H1 (cell line): Measurements from ENCODE around the gene GLO1. TPM values are rescaled to one million over a fixed set of nuclear protein-coding genes. Genes with fewer than 3 reads are reported as not detected.

ENCODE experiments used
- CTCF ChIA-PET: fragments of 300-600 bp; sonication (Branson Sonifier 250); formaldehyde crosslinking; loops from one replicate; lab custom pipeline; 2021; ENCODE audit not compliant: partially characterized antibody; lab: Charles Lee
- POLR2A ChIA-PET: fragments of 300-600 bp; sonication (Branson Sonifier 250); formaldehyde crosslinking; loops from one replicate; lab custom pipeline; 2021; ENCODE audit warnings: inconsistent platforms; ENCODE audit not compliant: partially characterized antibody; lab: Charles Lee
- DNase-seq, 2 experiments: peaks; one replicate each; pipeline versions ENCODE4 v3.0.0 to v3.0.0-alpha.2; 2010 to 2022; ENCODE audit warnings: low spot score in 2 of 2, low read depth in 1 of 2, mixed read lengths in 1 of 2
- FAIRE-seq: peaks from 2 replicates; lab custom pipeline; 2011; peaks lifted over from hg19 to GRCh38; lab: Jason Lieb, UNC
- H2AFZ ChIP-seq: 2 replicates; pipeline ENCODE4 v1.8.1; 2012; ENCODE audit warnings: low read length, inconsistent platforms
- H2AK5ac ChIP-seq: 2 replicates; pipeline ENCODE4 v1.6.1; 2013; ENCODE audit warnings: low read depth, low read length
- H2BK120ac ChIP-seq: replicated peaks from 2 replicates; pipeline ENCODE3; 2013; ENCODE audit warnings: low read depth, low read length, inconsistent platforms
- H2BK12ac ChIP-seq: 2 replicates; pipeline ENCODE4 v1.6.1; 2013; ENCODE audit warnings: low read depth, low read length
- H2BK15ac ChIP-seq: 2 replicates; pipeline ENCODE4 v1.6.1; 2013; ENCODE audit warnings: low read length
- H2BK20ac ChIP-seq: 2 replicates; pipeline ENCODE4 v1.6.1; 2013; ENCODE audit warnings: low read length
- H2BK5ac ChIP-seq: 2 replicates; pipeline ENCODE4 v1.6.1; 2013; ENCODE audit warnings: low read depth, low read length
- H3K14ac ChIP-seq: 2 replicates; pipeline ENCODE4 v1.6.1; 2013; ENCODE audit warnings: inconsistent platforms; ENCODE audit not compliant: insufficient read length
- H3K18ac ChIP-seq: 2 replicates; pipeline ENCODE4 v1.6.1; 2013; ENCODE audit warnings: low read length; ENCODE audit errors: extremely low read depth
- H3K23ac ChIP-seq: 2 replicates; pipeline ENCODE4 v1.6.1; 2013; ENCODE audit warnings: inconsistent platforms; ENCODE audit not compliant: insufficient read length
- H3K23me2 ChIP-seq: 2 replicates; pipeline ENCODE4 v1.6.1; 2013; ENCODE audit warnings: low read depth, low read length
- H3K27ac ChIP-seq: 2 replicates; pipeline ENCODE4 v1.6.1; 2011; ENCODE audit warnings: low read depth, low read length, inconsistent platforms
- H3K27me3 ChIP-seq, 4 experiments: replicated peaks in 1 of 4; 1 replicate in 1 of 4; 2 replicates in 3 of 4; pipeline versions ENCODE4 v1.6.1 to v1.8.1; 2011 to 2013; ENCODE audit warnings: low read length in 3 of 4, mild to moderate bottlenecking in 3 of 4, inconsistent platforms in 2 of 4, mixed read lengths in 2 of 4, moderate library complexity in 1 of 4; ENCODE audit not compliant: control insufficient read depth in 3 of 4, insufficient read depth in 3 of 4; ENCODE audit errors: extremely low read depth in 1 of 4
- H3K36me3 ChIP-seq, 4 experiments: 2 replicates each; pipeline versions ENCODE4 v1.6.1 to v1.8.1; 2011 to 2013; ENCODE audit warnings: mild to moderate bottlenecking in 4 of 4, low read length in 3 of 4, moderate library complexity in 2 of 4, control low read depth in 1 of 4, inconsistent platforms in 1 of 4; ENCODE audit not compliant: insufficient read depth in 4 of 4, control insufficient read depth in 2 of 4
- H3K4ac ChIP-seq: replicated peaks from 2 replicates; pipeline ENCODE3; 2013; ENCODE audit warnings: low read length, low read depth, mixed read lengths, inconsistent platforms; ENCODE audit not compliant: insufficient read length
- H3K4me1 ChIP-seq, 4 experiments: replicated peaks in 1 of 4; 1 replicate in 1 of 4; 2 replicates in 3 of 4; pipeline versions ENCODE4 v1.6.1 to v1.8.1; 2011 to 2013; ENCODE audit warnings: low read length in 3 of 4, inconsistent platforms in 2 of 4, mixed read lengths in 1 of 4; ENCODE audit not compliant: insufficient read depth in 4 of 4, control insufficient read depth in 3 of 4
- H3K4me2 ChIP-seq, 2 experiments: 2 replicates each; pipeline versions ENCODE4 v1.6.1 to v1.8.1; 2011 to 2013; ENCODE audit warnings: low read depth in 2 of 2, low read length in 2 of 2, control low read depth in 1 of 2, inconsistent platforms in 1 of 2, mild to moderate bottlenecking in 1 of 2; ENCODE audit not compliant: insufficient read depth in 1 of 2
- H3K4me3 ChIP-seq, 4 experiments: fragments of 200-600, 300-600 bp in 1 of 4; sonication (generic), shearing (Covaris generic), sonication (Bioruptor Twin) in 1 of 4; 2 replicates each; pipeline versions ENCODE4 v1.5.1 to v1.8.1; 2011 to 2016; ENCODE audit warnings: low read length in 4 of 4, low read depth in 3 of 4, control low read depth in 2 of 4, inconsistent platforms in 2 of 4, mild to moderate bottlenecking in 2 of 4, mixed read lengths in 1 of 4, moderate library complexity in 1 of 4; ENCODE audit not compliant: insufficient read depth in 2 of 4; ENCODE audit errors: extremely low read depth in 1 of 4
- H3K56ac ChIP-seq: replicated peaks from 2 replicates; pipeline ENCODE3; 2013; ENCODE audit warnings: low read depth, mild to moderate bottlenecking, mixed read lengths, low read length, inconsistent platforms; ENCODE audit not compliant: insufficient read length
- H3K79me1 ChIP-seq: 2 replicates; pipeline ENCODE4 v1.6.1; 2013; ENCODE audit warnings: low read depth, low read length, control low read depth
- H3K79me2 ChIP-seq, 2 experiments: 2 replicates each; pipeline versions ENCODE4 v1.6.1 to v1.8.1; 2012 to 2013; ENCODE audit warnings: low read length in 2 of 2, mild to moderate bottlenecking in 2 of 2, inconsistent platforms in 1 of 2; ENCODE audit not compliant: insufficient read depth in 2 of 2, control insufficient read depth in 1 of 2
- H3K9ac ChIP-seq, 4 experiments: replicated peaks in 1 of 4; 1 replicate in 1 of 4; 2 replicates in 3 of 4; pipeline versions ENCODE4 v1.6.1 to v1.8.1; 2011 to 2013; ENCODE audit warnings: low read depth in 3 of 4, low read length in 3 of 4, control low read depth in 2 of 4, mild to moderate bottlenecking in 2 of 4, moderate library complexity in 2 of 4, inconsistent platforms in 1 of 4; ENCODE audit errors: extremely low read depth in 1 of 4
- H3K9me3 ChIP-seq, 2 experiments: 2 replicates each; pipeline versions ENCODE4 v1.6.1 to v1.8.1; 2012 to 2013; ENCODE audit warnings: mild to moderate bottlenecking in 2 of 2, moderate library complexity in 2 of 2, control low read depth in 1 of 2, inconsistent platforms in 1 of 2, low read depth in 1 of 2, low read length in 1 of 2, mixed read lengths in 1 of 2; ENCODE audit not compliant: insufficient read depth in 2 of 2
- H4K20me1 ChIP-seq, 2 experiments: replicated peaks in 1 of 2; 2 replicates each; pipeline versions ENCODE3 to v1.8.1; 2011 to 2013; ENCODE audit warnings: inconsistent platforms in 2 of 2, low read length in 2 of 2, mild to moderate bottlenecking in 1 of 2; ENCODE audit not compliant: insufficient read depth in 2 of 2, control insufficient read depth in 1 of 2
- H4K5ac ChIP-seq: 2 replicates; pipeline ENCODE4 v1.6.1; 2013; ENCODE audit warnings: low read length, low read depth, mixed read lengths, inconsistent platforms; ENCODE audit not compliant: insufficient read length
- H4K8ac ChIP-seq: 2 replicates; pipeline ENCODE4 v1.8.0; 2013; ENCODE audit warnings: mild to moderate bottlenecking, moderate library complexity, low read length, inconsistent platforms; ENCODE audit not compliant: insufficient read depth; ENCODE audit errors: extremely low read depth
- H4K91ac ChIP-seq: replicated peaks from 2 replicates; pipeline ENCODE3; 2013; ENCODE audit warnings: low read length, mixed read lengths, inconsistent platforms; ENCODE audit not compliant: insufficient read length
- BRCA1 ChIP-seq: IDR thresholded peaks from 2 replicates; pipeline ENCODE4 v1.6.1; 2012; ENCODE audit warnings: low read depth, low read length, improper control_type of control experiment
- CEBPB ChIP-seq: IDR thresholded peaks from 2 replicates; pipeline ENCODE4 v1.6.1; 2012; ENCODE audit warnings: low read depth, low read length
- CHD1 ChIP-seq: IDR thresholded peaks from 2 replicates; pipeline ENCODE4 v1.6.1; 2012; ENCODE audit warnings: low read depth, low read length, improper control_type of control experiment
- CHD2 ChIP-seq: IDR thresholded peaks from 2 replicates; pipeline ENCODE4 v1.6.1; 2012; ENCODE audit warnings: low read length, improper control_type of control experiment
- EZH2 ChIP-seq: fragments of 200-600 bp; sonication (generic); IDR thresholded peaks from 2 replicates; pipeline ENCODE4 v1.7.1; 2012; ENCODE audit warnings: low read depth, mild to moderate bottlenecking, moderate library complexity, low read length, inconsistent platforms; ENCODE audit not compliant: severe bottlenecking
- KDM1A ChIP-seq: fragments of 200-600, 300-600 bp; sonication (generic); IDR thresholded peaks from 2 replicates; pipeline ENCODE4 v1.7.1; 2016; ENCODE audit warnings: mild to moderate bottlenecking, low read length, borderline replicate concordance
- RAD21 ChIP-seq, 2 experiments: IDR thresholded peaks in 1 of 2; conservative IDR thresholded peaks in 1 of 2; 2 replicates each; pipeline ENCODE4 v1.6.1; 2011; ENCODE audit warnings: low read depth in 2 of 2, low read length in 2 of 2, improper control_type of control experiment in 1 of 2, inconsistent platforms in 1 of 2, mild to moderate bottlenecking in 1 of 2, moderate library complexity in 1 of 2
- RNF2 ChIP-seq: fragments of 200-900, 300-1000 bp; sonication (generic); IDR thresholded peaks from 2 replicates; pipeline ENCODE4 v1.7.1; 2016; ENCODE audit warnings: borderline replicate concordance, low read depth, mild to moderate bottlenecking, antibody characterized with exemption, low read length; ENCODE audit not compliant: poor library complexity, severe bottlenecking; ENCODE audit errors: missing control alignments
- SIX5 ChIP-seq: IDR thresholded peaks from 2 replicates; pipeline ENCODE4 v1.6.1; 2011; ENCODE audit warnings: mild to moderate bottlenecking, low read depth, low read length
- TCF12 ChIP-seq: IDR thresholded peaks from 2 replicates; pipeline ENCODE4 v1.6.1; 2011; ENCODE audit warnings: low read depth, mild to moderate bottlenecking, low read length
- ZNF274 ChIP-seq: IDR thresholded peaks from 2 replicates; pipeline ENCODE4 v1.7.0; 2012; ENCODE audit warnings: low read length, borderline replicate concordance; ENCODE audit errors: extremely low read depth
- WGBS, 2 experiments: shearing (Covaris generic) in 1 of 2; methylation state at CpG; one replicate each; pipeline versions ENCODE4 v1.1.6 to v1.1.7; 2013 to 2015; ENCODE audit warnings: low lambda C conversion rate in 2 of 2, mixed read lengths in 2 of 2, inconsistent platforms in 1 of 2, low coverage in 1 of 2, missing lambda C conversion rate in 1 of 2; ENCODE audit not compliant: insufficient replicate concordance in 2 of 2, insufficient coverage in 1 of 2, insufficient read length in 1 of 2; ENCODE audit errors: extremely low coverage in 1 of 2, missing lambda C conversion rate in 1 of 2; 5-methylcytosine and 5-hydroxymethylcytosine counted together
- polyA plus RNA-seq, 7 experiments: library from polyadenylated mRNA; depleted of rRNA in 3 of 7; stranded (reverse) in 5 of 7; unstranded in 2 of 7; fragments of >200 nt in 5 of 7; fragments of 200-250 nt in 2 of 7; gene quantifications; 1 replicate in 5 of 7; 2 replicates in 1 of 7; 4 replicates in 1 of 7; pipeline versions ENCODE4 v1.2.1 to v1.2.3, GENCODE V29; 2011 to 2013; ENCODE audit warnings: missing spikeins in 2 of 7, mixed read lengths in 2 of 7
- total RNA-seq: library from RNA; stranded (reverse); fragmentation: NEBNext Ultra II Directional; extraction: Animal tissue kit (Norgen Biotek cat#: 25700); gene quantifications from 2 replicates; pipeline ENCODE4 v1.2.1, GENCODE V29; 2021
- TF ChIP-seq, protein P1 (sequence below): IDR thresholded peaks from 2 replicates; pipeline ENCODE4 v1.6.1; 2011; ENCODE audit warnings: low read depth, mild to moderate bottlenecking, low read length; ENCODE audit not compliant: insufficient read depth

The GLO1 gene
- total and polyA plus RNA-seq, 2 of the 8 experiments (the other 6 are each of a cell fraction or from before 2014, with no cell fraction given): 104 to 170 TPM

DNA sequence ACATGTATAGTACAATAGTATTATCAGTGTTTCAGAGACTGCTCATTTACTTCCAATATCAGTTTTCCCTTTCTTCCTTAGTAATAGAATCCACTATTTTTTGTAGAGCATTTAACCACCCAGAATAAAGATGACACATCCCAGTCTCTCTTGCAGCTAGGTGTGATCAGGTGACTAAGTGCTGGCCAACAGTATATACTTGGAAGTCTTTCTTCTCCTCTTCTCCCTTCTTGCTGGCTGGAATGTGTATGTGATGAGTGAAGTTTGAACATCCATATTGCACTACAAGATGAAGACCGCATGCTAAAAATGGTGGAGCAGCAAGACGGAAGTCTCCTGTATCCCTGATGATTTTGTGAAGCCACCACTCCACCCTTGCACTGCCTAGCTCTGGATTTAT lies 48.7 kb downstream of the GLO1 start:
- POLR2A ChIA-PET: no interaction called here
- 85% methylated on average over 2 of the region's 2 CpGs; no CpG with 5 or more reads in 1 of the 2 experiments for WGBS, 2 experiments
- Histone ChIP-seq H3K23ac (no peak overlapping the region), H3K18ac (no peak overlapping the region), H4K91ac (no peak overlapping the region), H2BK5ac (no peak overlapping the region), H3K4me2 (no peak overlapping the region), H3K79me2 (no peaks in the 10 kb centered on the region), H3K79me1 (no peaks in the 10 kb centered on the region; the same call in 1 of the 2 replicates), H3K56ac (no peak overlapping the region), H4K20me1 (peaks cover 0 to 2% of the 10 kb centered on the region in 2 experiments), H2BK12ac (no peak overlapping the region), H3K4me1 (no peaks in the 10 kb centered on the region), H3K27me3 (no peaks in the 10 kb centered on the region), H4K8ac (no peak overlapping the region), H2BK20ac (no peak overlapping the region), H4K5ac (no peak overlapping the region), H2BK120ac (no peak overlapping the region), H3K14ac (no peak overlapping the region), H3K4ac (no peak overlapping the region), H2AFZ (no peak overlapping the region), H3K9me3 (no peaks in the 10 kb centered on the region), H3K4me3 (no peak overlapping the region), H3K9ac (no peak overlapping the region), H3K36me3 (no peaks in the 10 kb centered on the region), H3K23me2 (no peaks in the 10 kb centered on the region), H2AK5ac (no peak overlapping the region), H3K27ac (no peak overlapping the region), H2BK15ac (no peak overlapping the region)
- DNase-seq (no peak), FAIRE-seq (no peak)
- CTCF ChIA-PET: interaction anchor here (0.6 kb wide), 1 partner anchor 17 kb away, joined by 3 read pairs; no protein-coding TSS in a partner anchor
- TF ChIP-seq CEBPB (no peak), RAD21 (IDR thresholded peaks at IDR 0.05 in 1 of 2, conservative IDR thresholded peaks at IDR 0.05 in 1 of 2; ENCODE audit: low read depth in 2 of 2, low read length in 2 of 2) (no peak), TCF12 (no peak), KDM1A (no peak), BRCA1 (no peak), ZNF274 (no peak), CHD2 (no peak), CHD1 (no peak), RNF2 (no peak), SIX5 (no peak), EZH2 (no peak)
- TF ChIP-seq, protein P1, sequence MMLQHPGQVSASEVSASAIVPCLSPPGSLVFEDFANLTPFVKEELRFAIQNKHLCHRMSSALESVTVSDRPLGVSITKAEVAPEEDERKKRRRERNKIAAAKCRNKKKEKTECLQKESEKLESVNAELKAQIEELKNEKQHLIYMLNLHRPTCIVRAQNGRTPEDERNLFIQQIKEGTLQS: no peak
